Liver (tissue), 9 donors: ENCODE measurements around the gene MGRN1. TPM values are rescaled to one million over a fixed set of nuclear protein-coding genes. Genes with fewer than 3 reads are reported as not detected.

Source experiments
- DNase-seq: peaks from one replicate; pipeline ENCODE4 v3.0.0-alpha.2; 2017; ENCODE audit warnings: low spot score
- H3K27ac ChIP-seq, 2 donors: one replicate each; pipeline ENCODE4 v1.7.0; 2013; ENCODE audit warnings: inconsistent platforms in 2 of 2, low read length in 2 of 2, control low read depth in 1 of 2, low read depth in 1 of 2, mild to moderate bottlenecking in 1 of 2
- H3K27me3 ChIP-seq, 4 donors: one replicate each; pipeline versions ENCODE4 v1.6.1 to v1.7.0; 2013; ENCODE audit warnings: low read length in 3 of 4, inconsistent platforms in 1 of 4, mild to moderate bottlenecking in 1 of 4, moderate library complexity in 1 of 4; ENCODE audit not compliant: control insufficient read depth in 4 of 4, insufficient read depth in 4 of 4
- H3K36me3 ChIP-seq, 4 donors: one replicate each; pipeline versions ENCODE4 v1.6.1 to v1.7.0; 2013; ENCODE audit warnings: low read length in 3 of 4, mild to moderate bottlenecking in 3 of 4, low read depth in 1 of 4, moderate library complexity in 1 of 4; ENCODE audit not compliant: control insufficient read depth in 4 of 4, insufficient read depth in 3 of 4
- H3K4me1 ChIP-seq, 4 donors: one replicate each; pipeline versions ENCODE4 v1.6.1 to v1.7.0; 2013; ENCODE audit warnings: low read length in 3 of 4, mild to moderate bottlenecking in 3 of 4, moderate library complexity in 1 of 4; ENCODE audit not compliant: control insufficient read depth in 4 of 4, insufficient read depth in 4 of 4
- H3K4me3 ChIP-seq, 3 donors: one replicate each; pipeline versions ENCODE4 v1.6.1 to v1.7.0; 2013; ENCODE audit warnings: low read length in 3 of 3, control low read depth in 1 of 3, low read depth in 1 of 3, mild to moderate bottlenecking in 1 of 3
- H3K9ac ChIP-seq, 2 donors: one replicate each; pipeline ENCODE4 v1.7.0; 2013; ENCODE audit warnings: low read length in 2 of 2, mild to moderate bottlenecking in 2 of 2, moderate library complexity in 2 of 2, control low read depth in 1 of 2, low read depth in 1 of 2
- H3K9me3 ChIP-seq, 4 donors: one replicate each; pipeline versions ENCODE4 v1.6.1 to v1.7.0; 2013; ENCODE audit warnings: low read length in 3 of 4; ENCODE audit not compliant: control insufficient read depth in 4 of 4
- EGR1 ChIP-seq, 2 donors: IDR thresholded peaks; 2 replicates each; pipeline ENCODE4 v1.6.1; 2016 to 2018; ENCODE audit warnings: antibody characterized with exemption in 2 of 2, low read depth in 2 of 2
- FOXA1 ChIP-seq: IDR thresholded peaks from 2 replicates; pipeline ENCODE4 v1.6.1; 2016; ENCODE audit warnings: antibody characterized with exemption
- FOXA2 ChIP-seq: IDR thresholded peaks from 2 replicates; pipeline ENCODE4 v1.6.1; 2016; ENCODE audit warnings: antibody characterized with exemption
- GABPA ChIP-seq, 2 donors: IDR thresholded peaks in 1 of 2; conservative IDR thresholded peaks in 1 of 2; 2 replicates each; pipeline ENCODE4 v1.6.1; 2016; ENCODE audit warnings: antibody characterized with exemption in 2 of 2, mild to moderate bottlenecking in 1 of 2, moderate library complexity in 1 of 2
- HNF4A ChIP-seq, 2 donors: conservative IDR thresholded peaks; 2 replicates each; pipeline ENCODE4 v1.6.1; 2016; ENCODE audit warnings: antibody characterized with exemption in 2 of 2, mild to moderate bottlenecking in 2 of 2
- HNF4G ChIP-seq: IDR thresholded peaks from 2 replicates; pipeline ENCODE4 v1.6.1; 2016; ENCODE audit warnings: antibody characterized with exemption
- JUND ChIP-seq, 2 donors: IDR thresholded peaks; 2 replicates each; pipeline ENCODE4 v1.6.1; 2016; ENCODE audit warnings: antibody characterized with exemption in 2 of 2
- NR2F2 ChIP-seq: IDR thresholded peaks from 2 replicates; pipeline ENCODE4 v1.6.1; 2016; ENCODE audit warnings: antibody characterized with exemption
- RAD21 ChIP-seq, 2 donors: IDR thresholded peaks; 2 replicates each; pipeline ENCODE4 v1.6.1; 2016; ENCODE audit warnings: antibody characterized with exemption in 2 of 2, mild to moderate bottlenecking in 2 of 2
- RXRA ChIP-seq, 2 donors: IDR thresholded peaks; 2 replicates each; pipeline ENCODE4 v1.6.1; 2017 to 2018; ENCODE audit warnings: antibody characterized with exemption in 2 of 2, mild to moderate bottlenecking in 1 of 2
- SP1 ChIP-seq: IDR thresholded peaks from 2 replicates; pipeline ENCODE4 v1.6.1; 2018; ENCODE audit warnings: antibody characterized with exemption, mild to moderate bottlenecking
- TAF1 ChIP-seq: conservative IDR thresholded peaks from 2 replicates; pipeline ENCODE4 v1.6.1; 2016; ENCODE audit warnings: antibody characterized with exemption, mild to moderate bottlenecking
- YY1 ChIP-seq: IDR thresholded peaks from 2 replicates; pipeline ENCODE4 v1.6.1; 2016; ENCODE audit warnings: antibody characterized with exemption, mild to moderate bottlenecking
- WGBS: extraction: QIAGEN DNeasy Blood & Tissue Kit; methylation state at CpG from one replicate; pipeline ENCODE4 v1.1.7; 2013; 5-methylcytosine and 5-hydroxymethylcytosine counted together
- polyA plus RNA-seq, 2 donors: library from polyadenylated mRNA; stranded (reverse) in 1 of 2; unstranded in 1 of 2; fragments of 200-250 nt in 1 of 2; fragments of >200 nt in 1 of 2; fragmentation: Nextera tagmentation in 1 of 2; extraction: Ambion mirVana in 1 of 2; gene quantifications; one replicate each; pipeline versions ENCODE4 v1.2.1 to v1.2.3, GENCODE V29; 2013 to 2015
- total RNA-seq, 2 donors: library from RNA; depleted of rRNA; stranded (reverse); fragments of >200 nt; gene quantifications; one replicate each; pipeline ENCODE4 v1.2.3, GENCODE V29; 2014
- TF ChIP-seq, protein P1 (sequence below): IDR thresholded peaks from 2 replicates; pipeline ENCODE4 v1.6.1; 2016; ENCODE audit warnings: antibody characterized with exemption
- TF ChIP-seq, protein P2 (sequence below): IDR thresholded peaks from 2 replicates; pipeline ENCODE4 v1.6.1; 2016; ENCODE audit warnings: antibody characterized with exemption
- TF ChIP-seq, protein P3 (sequence below): IDR thresholded peaks from 2 replicates; pipeline ENCODE4 v1.6.1; 2016; ENCODE audit warnings: antibody characterized with exemption
- TF ChIP-seq, protein P4 (sequence below): fragments of 150-350 bp; IDR thresholded peaks from 2 replicates; pipeline ENCODE4 v1.5.1; 2017; ENCODE audit warnings: improper control_type of control experiment, low read depth, low read length; ENCODE audit not compliant: missing input control
- TF ChIP-seq, protein P5 (sequence below): IDR thresholded peaks from 2 replicates; pipeline ENCODE4 v1.6.1; 2016; ENCODE audit warnings: antibody characterized with exemption, mild to moderate bottlenecking
- donor health status: healthy.
- donor health status: healthy.
- donor health status: healthy.
- donor health status: healthy.
- donor health status: healthy.

MGRN1 gene
- total and polyA plus RNA-seq, 4 donors, result 15.9 to 35.7 (median 25.9) TPM

DNA sequence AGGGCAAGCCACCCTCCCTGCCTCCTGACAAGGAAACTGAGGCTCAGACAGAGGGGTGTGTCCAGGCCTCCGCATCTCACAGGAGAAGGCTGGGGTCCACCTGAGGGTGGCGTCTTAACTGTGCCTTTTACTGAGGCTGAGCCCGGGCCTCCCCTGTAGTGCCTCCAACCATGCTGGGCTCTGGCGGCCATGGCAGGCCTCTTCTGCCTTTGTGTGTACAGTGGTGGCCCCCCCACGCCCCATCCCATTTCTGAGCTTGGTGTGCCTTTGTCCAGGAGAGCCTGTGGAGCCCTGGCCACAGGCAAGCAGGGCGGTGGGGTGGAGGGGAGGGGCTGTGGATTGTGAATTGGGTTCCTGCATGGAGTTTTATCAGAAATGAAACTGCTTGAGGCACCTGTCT, 31.2 kb downstream of the MGRN1 start:
- peaks cover 10 to 38% (median 18%) of the 10 kb centered on the region in 4 donors for H3K4me1 ChIP-seq
- no peak for DNase-seq
- 97% methylated on average over 6 of the region's 6 CpGs for WGBS
- no peak overlapping the region for H3K4me3 ChIP-seq
- H3K27ac ChIP-seq, result no peak overlapping the region
- H3K9ac ChIP-seq, result no peak overlapping the region
- H3K36me3 ChIP-seq, result peaks cover 2 to 22% (median 12%) of the 10 kb centered on the region in 4 donors
- no peaks in the 10 kb centered on the region for H3K9me3 ChIP-seq
- no peaks in the 10 kb centered on the region for H3K27me3 ChIP-seq
- no peak for TF ChIP-seq FOXA2
- no peak for TF ChIP-seq YY1
- TF ChIP-seq RXRA (IDR thresholded peaks at IDR 0.05), result no peak
- TF ChIP-seq, protein P1, sequence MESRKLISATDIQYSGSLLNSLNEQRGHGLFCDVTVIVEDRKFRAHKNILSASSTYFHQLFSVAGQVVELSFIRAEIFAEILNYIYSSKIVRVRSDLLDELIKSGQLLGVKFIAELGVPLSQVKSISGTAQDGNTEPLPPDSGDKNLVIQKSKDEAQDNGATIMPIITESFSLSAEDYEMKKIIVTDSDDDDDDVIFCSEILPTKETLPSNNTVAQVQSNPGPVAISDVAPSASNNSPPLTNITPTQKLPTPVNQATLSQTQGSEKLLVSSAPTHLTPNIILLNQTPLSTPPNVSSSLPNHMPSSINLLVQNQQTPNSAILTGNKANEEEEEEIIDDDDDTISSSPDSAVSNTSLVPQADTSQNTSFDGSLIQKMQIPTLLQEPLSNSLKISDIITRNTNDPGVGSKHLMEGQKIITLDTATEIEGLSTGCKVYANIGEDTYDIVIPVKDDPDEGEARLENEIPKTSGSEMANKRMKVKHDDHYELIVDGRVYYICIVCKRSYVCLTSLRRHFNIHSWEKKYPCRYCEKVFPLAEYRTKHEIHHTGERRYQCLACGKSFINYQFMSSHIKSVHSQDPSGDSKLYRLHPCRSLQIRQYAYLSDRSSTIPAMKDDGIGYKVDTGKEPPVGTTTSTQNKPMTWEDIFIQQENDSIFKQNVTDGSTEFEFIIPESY, result no peak
- no peak for TF ChIP-seq SP1
- no peak for TF ChIP-seq EGR1 (IDR thresholded peaks at IDR 0.05; ENCODE audit: low read depth in 2 of 2)
- no peak for TF ChIP-seq HNF4A (conservative IDR thresholded peaks at IDR 0.05)
- no peak for TF ChIP-seq GABPA (IDR thresholded peaks at IDR 0.05 in 1 of 2, conservative IDR thresholded peaks at IDR 0.05 in 1 of 2)
- no peak for TF ChIP-seq TAF1
- TF ChIP-seq, protein P2, sequence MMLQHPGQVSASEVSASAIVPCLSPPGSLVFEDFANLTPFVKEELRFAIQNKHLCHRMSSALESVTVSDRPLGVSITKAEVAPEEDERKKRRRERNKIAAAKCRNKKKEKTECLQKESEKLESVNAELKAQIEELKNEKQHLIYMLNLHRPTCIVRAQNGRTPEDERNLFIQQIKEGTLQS, result no peak
- TF ChIP-seq, protein P3, sequence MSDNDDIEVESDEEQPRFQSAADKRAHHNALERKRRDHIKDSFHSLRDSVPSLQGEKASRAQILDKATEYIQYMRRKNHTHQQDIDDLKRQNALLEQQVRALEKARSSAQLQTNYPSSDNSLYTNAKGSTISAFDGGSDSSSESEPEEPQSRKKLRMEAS, result no peak
- TF ChIP-seq, protein P4, sequence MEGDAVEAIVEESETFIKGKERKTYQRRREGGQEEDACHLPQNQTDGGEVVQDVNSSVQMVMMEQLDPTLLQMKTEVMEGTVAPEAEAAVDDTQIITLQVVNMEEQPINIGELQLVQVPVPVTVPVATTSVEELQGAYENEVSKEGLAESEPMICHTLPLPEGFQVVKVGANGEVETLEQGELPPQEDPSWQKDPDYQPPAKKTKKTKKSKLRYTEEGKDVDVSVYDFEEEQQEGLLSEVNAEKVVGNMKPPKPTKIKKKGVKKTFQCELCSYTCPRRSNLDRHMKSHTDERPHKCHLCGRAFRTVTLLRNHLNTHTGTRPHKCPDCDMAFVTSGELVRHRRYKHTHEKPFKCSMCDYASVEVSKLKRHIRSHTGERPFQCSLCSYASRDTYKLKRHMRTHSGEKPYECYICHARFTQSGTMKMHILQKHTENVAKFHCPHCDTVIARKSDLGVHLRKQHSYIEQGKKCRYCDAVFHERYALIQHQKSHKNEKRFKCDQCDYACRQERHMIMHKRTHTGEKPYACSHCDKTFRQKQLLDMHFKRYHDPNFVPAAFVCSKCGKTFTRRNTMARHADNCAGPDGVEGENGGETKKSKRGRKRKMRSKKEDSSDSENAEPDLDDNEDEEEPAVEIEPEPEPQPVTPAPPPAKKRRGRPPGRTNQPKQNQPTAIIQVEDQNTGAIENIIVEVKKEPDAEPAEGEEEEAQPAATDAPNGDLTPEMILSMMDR, result no peak
- TF ChIP-seq FOXA1, result no peak
- TF ChIP-seq, protein P5, sequence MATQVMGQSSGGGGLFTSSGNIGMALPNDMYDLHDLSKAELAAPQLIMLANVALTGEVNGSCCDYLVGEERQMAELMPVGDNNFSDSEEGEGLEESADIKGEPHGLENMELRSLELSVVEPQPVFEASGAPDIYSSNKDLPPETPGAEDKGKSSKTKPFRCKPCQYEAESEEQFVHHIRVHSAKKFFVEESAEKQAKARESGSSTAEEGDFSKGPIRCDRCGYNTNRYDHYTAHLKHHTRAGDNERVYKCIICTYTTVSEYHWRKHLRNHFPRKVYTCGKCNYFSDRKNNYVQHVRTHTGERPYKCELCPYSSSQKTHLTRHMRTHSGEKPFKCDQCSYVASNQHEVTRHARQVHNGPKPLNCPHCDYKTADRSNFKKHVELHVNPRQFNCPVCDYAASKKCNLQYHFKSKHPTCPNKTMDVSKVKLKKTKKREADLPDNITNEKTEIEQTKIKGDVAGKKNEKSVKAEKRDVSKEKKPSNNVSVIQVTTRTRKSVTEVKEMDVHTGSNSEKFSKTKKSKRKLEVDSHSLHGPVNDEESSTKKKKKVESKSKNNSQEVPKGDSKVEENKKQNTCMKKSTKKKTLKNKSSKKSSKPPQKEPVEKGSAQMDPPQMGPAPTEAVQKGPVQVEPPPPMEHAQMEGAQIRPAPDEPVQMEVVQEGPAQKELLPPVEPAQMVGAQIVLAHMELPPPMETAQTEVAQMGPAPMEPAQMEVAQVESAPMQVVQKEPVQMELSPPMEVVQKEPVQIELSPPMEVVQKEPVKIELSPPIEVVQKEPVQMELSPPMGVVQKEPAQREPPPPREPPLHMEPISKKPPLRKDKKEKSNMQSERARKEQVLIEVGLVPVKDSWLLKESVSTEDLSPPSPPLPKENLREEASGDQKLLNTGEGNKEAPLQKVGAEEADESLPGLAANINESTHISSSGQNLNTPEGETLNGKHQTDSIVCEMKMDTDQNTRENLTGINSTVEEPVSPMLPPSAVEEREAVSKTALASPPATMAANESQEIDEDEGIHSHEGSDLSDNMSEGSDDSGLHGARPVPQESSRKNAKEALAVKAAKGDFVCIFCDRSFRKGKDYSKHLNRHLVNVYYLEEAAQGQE, result no peak
- TF ChIP-seq RAD21 (IDR thresholded peaks at IDR 0.05), result no peak
- TF ChIP-seq HNF4G, result no peak
- no peak for TF ChIP-seq JUND (IDR thresholded peaks at IDR 0.05)
- no peak for TF ChIP-seq NR2F2
